Gastroesophageal sphincter (tissue), 4 donors: ENCODE data around the gene CCDC171. TPM values are rescaled to one million over a fixed set of nuclear protein-coding genes. Genes with fewer than 3 reads are reported as not detected.

ENCODE experiments used
- ATAC-seq: fragments of 150-250 bp; one replicate; pipeline ENCODE4 v1.9.1; 2016; ENCODE audit warnings: mild to moderate bottlenecking, moderate library complexity
- H3K27ac ChIP-seq, 4 donors: fragments of 200-600 bp; sonication (generic) in 3 of 4; 1 replicate in 3 of 4; 2 replicates in 1 of 4; pipeline ENCODE4 v1.5.1; 2016 to 2019
- H3K27me3 ChIP-seq: fragments of 200-600 bp; sonication (generic); one replicate; pipeline ENCODE4 v1.5.1; 2019
- H3K36me3 ChIP-seq, 2 donors: fragments of 200-600 bp; sonication (generic); one replicate each; pipeline ENCODE4 v1.5.1; 2019; ENCODE audit warnings: control low read depth in 1 of 2
- H3K4me1 ChIP-seq, 3 donors: fragments of 200-600 bp; sonication (generic); 1 replicate in 2 of 3; 2 replicates in 1 of 3; pipeline ENCODE4 v1.5.1; 2016 to 2019; ENCODE audit warnings: control low read depth in 2 of 3
- H3K4me3 ChIP-seq, 2 donors: fragments of 200-600 bp; sonication (generic); one replicate each; pipeline ENCODE4 v1.5.1; 2019; ENCODE audit warnings: mild to moderate bottlenecking in 1 of 2, moderate library complexity in 1 of 2
- H3K9me3 ChIP-seq, 3 donors: fragments of 200-600 bp; sonication (generic); one replicate each; pipeline ENCODE4 v1.5.1; 2017 to 2019; ENCODE audit warnings: control low read depth in 2 of 3
- CTCF ChIP-seq, 4 experiments: fragments of 200-600 bp in 2 of 4; fragments of 450-650 bp in 2 of 4; sonication (generic) in 1 of 4; IDR thresholded peaks; one replicate each; pipeline ENCODE4 v1.5.1; 2017 to 2019; ENCODE audit warnings: antibody characterized with exemption in 4 of 4, mild to moderate bottlenecking in 2 of 4, moderate library complexity in 2 of 4
- EP300 ChIP-seq: sonication (generic); formaldehyde crosslinking; IDR thresholded peaks from one replicate; pipeline ENCODE4 v1.6.1; 2017; ENCODE audit warnings: antibody characterized with exemption, mild to moderate bottlenecking
- POLR2A ChIP-seq, 2 donors: fragments of 450-650 bp; IDR thresholded peaks; one replicate each; pipeline ENCODE4 v1.6.1; 2017; ENCODE audit warnings: antibody characterized with exemption in 2 of 2, mild to moderate bottlenecking in 2 of 2, moderate library complexity in 1 of 2
- POLR2AphosphoS5 ChIP-seq: sonication (generic); formaldehyde crosslinking; IDR thresholded peaks from one replicate; pipeline ENCODE4 v1.6.1; 2017; ENCODE audit warnings: antibody characterized with exemption
- WGBS, 2 donors: methylation state at CpG; one replicate each; pipeline ENCODE4 v1.1.5; 2018; ENCODE audit warnings: low coverage in 1 of 2; 5-methylcytosine and 5-hydroxymethylcytosine counted together
- total RNA-seq, 4 donors: library from RNA; depleted of rRNA; stranded (reverse); fragments of >200 nt; gene quantifications; one replicate each; pipeline ENCODE4 v1.1.0, GENCODE V29; 2016

The CCDC171 gene
- total RNA-seq, 4 donors from 2014 or later, result 0.94 to 4.5 (median 2.8) TPM

- ATAC-seq, result no peak
- no peaks in the 10 kb centered on the region for H3K9me3 ChIP-seq
- no peak overlapping the region for H3K27ac ChIP-seq
- no peaks in the 10 kb centered on the region for H3K4me1 ChIP-seq
- no peaks in the 10 kb centered on the region for H3K27me3 ChIP-seq
- TF ChIP-seq CTCF (IDR thresholded peaks at IDR 0.05) (no peak), POLR2AphosphoS5 (no peak), EP300 (no peak), POLR2A (IDR thresholded peaks at IDR 0.05) (no peak)
- no peaks in the 10 kb centered on the region for H3K36me3 ChIP-seq
- no peak overlapping the region for H3K4me3 ChIP-seq
- 63 to 85% methylated on average over 3 of the region's 3 CpGs for WGBS, 2 donors
Observed at GRCh38 chr9:15942831-15943424, 390.1 kb downstream of the CCDC171 start.

- H3K4me3 ChIP-seq, result no peak overlapping the region
- H3K36me3 ChIP-seq, result no peaks in the 10 kb centered on the region
- no peaks in the 10 kb centered on the region for H3K27me3 ChIP-seq
- no peaks in the 10 kb centered on the region for H3K4me1 ChIP-seq
- WGBS, 2 donors, result 90 to 100% methylated on average over 1 to 3 of the region's 3 CpGs
- no peaks in the 10 kb centered on the region for H3K9me3 ChIP-seq
- TF ChIP-seq EP300, result no peak
- no peak for TF ChIP-seq CTCF (IDR thresholded peaks at IDR 0.05)
- no peak for TF ChIP-seq POLR2AphosphoS5
- TF ChIP-seq POLR2A (IDR thresholded peaks at IDR 0.05), result no peak
- no peak overlapping the region for H3K27ac ChIP-seq
- no peak for ATAC-seq
Observed at GRCh38 chr9:15944341-15944740, 391.5 kb downstream of the CCDC171 start.

GRCh38 chr9:15959663-15960062 lies 406.8 kb downstream of the CCDC171 start:
- Histone ChIP-seq H3K36me3 (no peaks in the 10 kb centered on the region), H3K4me3 (no peak overlapping the region), H3K27ac (no peak overlapping the region), H3K9me3 (no peaks in the 10 kb centered on the region), H3K27me3 (no peaks in the 10 kb centered on the region), H3K4me1 (no peaks in the 10 kb centered on the region)
- TF ChIP-seq POLR2A (IDR thresholded peaks at IDR 0.05) (no peak), EP300 (no peak), POLR2AphosphoS5 (no peak), CTCF (IDR thresholded peaks at IDR 0.05) (no peak)
- WGBS, 2 donors, result 38 to 83% methylated on average over 1 of the region's 1 CpG
- no peak for ATAC-seq

GRCh38 chr9:15961217-15961616 lies 408.4 kb downstream of the CCDC171 start:
- WGBS, 2 donors, result 85 to 88% methylated on average over 3 of the region's 3 CpGs
- no peaks in the 10 kb centered on the region for H3K4me1 ChIP-seq
- no peak overlapping the region for H3K27ac ChIP-seq
- H3K9me3 ChIP-seq, result no peaks in the 10 kb centered on the region
- ATAC-seq, result no peak
- no peaks in the 10 kb centered on the region for H3K27me3 ChIP-seq
- TF ChIP-seq EP300 (no peak), POLR2A (IDR thresholded peaks at IDR 0.05) (no peak), CTCF (IDR thresholded peaks at IDR 0.05) (no peak), POLR2AphosphoS5 (no peak)
- no peak overlapping the region for H3K4me3 ChIP-seq
- H3K36me3 ChIP-seq, result no peaks in the 10 kb centered on the region

GRCh38 chr9:15965246-15965745 lies 412.5 kb downstream of the CCDC171 start:
- H3K27ac ChIP-seq, result no peak overlapping the region
- H3K4me1 ChIP-seq, result no peaks in the 10 kb centered on the region
- H3K4me3 ChIP-seq, result no peak overlapping the region
- no peaks in the 10 kb centered on the region for H3K36me3 ChIP-seq
- TF ChIP-seq EP300 (no peak), POLR2AphosphoS5 (no peak), CTCF (IDR thresholded peaks at IDR 0.05) (no peak), POLR2A (IDR thresholded peaks at IDR 0.05) (no peak)
- ATAC-seq, result no peak
- WGBS, 2 donors, result 90 to 92% methylated on average over 1 to 2 of the region's 2 CpGs
- H3K9me3 ChIP-seq, result no peaks in the 10 kb centered on the region
- no peaks in the 10 kb centered on the region for H3K27me3 ChIP-seq
